Right lung (tissue), 10 donors: Measurements from ENCODE around the gene NCOA7. TPM values are rescaled to one million over a fixed set of nuclear protein-coding genes. Genes with fewer than 3 reads are reported as not detected.

ENCODE experiments used
- DNase-seq, 2 donors: peaks; one replicate each; pipeline ENCODE4 v3.0.0-alpha.2; 2013
- long read RNA-seq, 8 donors: transcript quantifications; one replicate each; lab custom pipeline, GENCODE V29; 2026
- polyA plus RNA-seq, 5 donors: library from polyadenylated mRNA; unstranded; fragments of 120-200 nt; gene quantifications; one replicate each; pipeline versions ENCODE4 v1.2.1 to v1.2.3, GENCODE V29; 2013; ENCODE audit warnings: inconsistent platforms in 1 of 5, low replicate concordance in 1 of 5; ENCODE audit not compliant: insufficient read length in 5 of 5, insufficient read depth in 1 of 5

NCOA7 gene
- polyA plus RNA-seq, result 10 to 100 TPM; 14.1 to 20.5 (median 20.0) TPM
- long read RNA-seq, donor 1, full-length matches to known transcripts, result 3 of 8 reads
- long read RNA-seq, donor 1, partial matches to known transcripts, result 5 of 8 reads
- long read RNA-seq, donor 1, other reads (novel, unspliced or antisense), result 0 of 8 reads
- long read RNA-seq, donor 2, full-length matches to known transcripts, result 1 of 1 reads
- long read RNA-seq, donor 2, partial matches to known transcripts, result 0 of 1 reads
- long read RNA-seq, donor 2, other reads (novel, unspliced or antisense), result 0 of 1 reads
- long read RNA-seq, donor 3, partial matches to known transcripts, result 12 of 13 reads
- long read RNA-seq, donor 3, other reads (novel, unspliced or antisense), result 0 of 13 reads
- long read RNA-seq, donor 4, partial matches to known transcripts, result 0 of 1 reads
- long read RNA-seq, donor 4, other reads (novel, unspliced or antisense), result 0 of 1 reads
- long read RNA-seq, donor 5, partial matches to known transcripts, result 0 of 1 reads
- long read RNA-seq, donor 5, other reads (novel, unspliced or antisense), result 0 of 1 reads
- long read RNA-seq, donor 6, partial matches to known transcripts, result 0 of 1 reads
- long read RNA-seq, donor 6, other reads (novel, unspliced or antisense), result 0 of 1 reads
- long read RNA-seq, donor 7, partial matches to known transcripts, result 0 of 1 reads
- long read RNA-seq, donor 7, other reads (novel, unspliced or antisense), result 0 of 1 reads
- long read RNA-seq, donor 8, result 0 reads

- peak; percentile 86 to 87 for DNase-seq
These were observed at the start of gene NCOA7 for GRCh38 chr6:125790358-125791150. Gene NCOA7, plus strand, starts transcription at chr6:125790960. Its CDS starts 24,395 bp downstream, at chr6:125815355.

- DNase-seq, result no peak
These were observed 49.4 kb upstream of the NCOA7 start for GRCh38 chr6:125741336-125741735.

- no peak for DNase-seq
These were observed 48.7 kb upstream of the NCOA7 start for GRCh38 chr6:125742024-125742423.

GRCh38 chr6:125742464-125743120 lies 48.2 kb upstream of the NCOA7 start:
- no peak for DNase-seq

- no peak for DNase-seq
These were observed 47.2 kb upstream of the NCOA7 start for GRCh38 chr6:125743604-125744003.

- no peak for DNase-seq
These were observed 45.3 kb upstream of the NCOA7 start for GRCh38 chr6:125745281-125746018.

- no peak for DNase-seq
These were observed 44.7 kb upstream of the NCOA7 start for GRCh38 chr6:125746019-125746414.

GRCh38 chr6:125746731-125747588 lies 43.8 kb upstream of the NCOA7 start:
- peak in 1 of 2 donors; percentile 55 for DNase-seq

GRCh38 chr6:125747589-125748405 lies 43.0 kb upstream of the NCOA7 start:
- peak in 1 of 2 donors; percentile 27 for DNase-seq

- peak in 1 of 2 donors; percentile 29 for DNase-seq
These were observed 42.2 kb upstream of the NCOA7 start for GRCh38 chr6:125748406-125749172.

- peak; percentile 86 to 87 for DNase-seq
These were observed 41.4 kb upstream of the NCOA7 start, which contains the start of gene HEY2 for GRCh38 chr6:125749173-125749864. Gene HEY2, plus strand, starts transcription at chr6:125749632. Its CDS starts 145 bp downstream, at chr6:125749777.

GRCh38 chr6:125749865-125750691 lies 40.7 kb upstream of the NCOA7 start:
- no peak for DNase-seq

- DNase-seq, result no peak
These were observed 39.9 kb upstream of the NCOA7 start for GRCh38 chr6:125750692-125751333.

- no peak for DNase-seq
These were observed 39.3 kb upstream of the NCOA7 start for GRCh38 chr6:125751334-125751916.

GRCh38 chr6:125752773-125753172 lies 38.0 kb upstream of the NCOA7 start:
- no peak for DNase-seq
